ENCODE measurements around the gene COX5B.
A peak's percentile ranks its signal among the peaks of the same experiment; 100 is the strongest.

Gene COX5B

GRCh38 chr2:97653874-97654273 lies 8.0 kb downstream of the COX5B start:
- no peak overlapping the region for H3K4me3 ChIP-seq (ENCODE audit: low read depth, low read length)

- H3K4me3 ChIP-seq (ENCODE audit: low read depth, low read length) = no peak overlapping the region
Observed at GRCh38 chr2:97654309-97654708, 8.4 kb downstream of the COX5B start.

GRCh38 chr2:97654791-97655190 lies 8.9 kb downstream of the COX5B start:
- H3K4me3 ChIP-seq (ENCODE audit: low read depth, low read length) = no peak overlapping the region

GRCh38 chr2:97656129-97656755 lies 10.4 kb downstream of the COX5B start:
- H3K4me3 ChIP-seq (ENCODE audit: low read depth, low read length) = no peak overlapping the region

- no peak overlapping the region for H3K4me3 ChIP-seq (ENCODE audit: low read depth, low read length)
Observed at GRCh38 chr2:97656905-97657587, 11.2 kb downstream of the COX5B start.

GRCh38 chr2:97657986-97658690 lies 12.3 kb downstream of the COX5B start:
- no peak overlapping the region for H3K4me3 ChIP-seq (ENCODE audit: low read depth, low read length)

GRCh38 chr2:97658691-97659157 lies 12.9 kb downstream of the COX5B start:
- no peak overlapping the region for H3K4me3 ChIP-seq (ENCODE audit: low read depth, low read length)

- no peak overlapping the region for H3K4me3 ChIP-seq (ENCODE audit: low read depth, low read length)
Observed at GRCh38 chr2:97659256-97660043, 13.6 kb downstream of the COX5B start.

- H3K4me3 ChIP-seq (ENCODE audit: low read depth, low read length) = no peak overlapping the region
Observed at GRCh38 chr2:97660044-97660774, 14.3 kb downstream of the COX5B start.

GRCh38 chr2:97660775-97661389 lies 15.0 kb downstream of the COX5B start:
- no peak overlapping the region for H3K4me3 ChIP-seq (ENCODE audit: low read depth, low read length)

GRCh38 chr2:97661927-97662326 lies 16.1 kb downstream of the COX5B start:
- H3K4me3 ChIP-seq (ENCODE audit: low read depth, low read length) = no peak overlapping the region

- peak overlapping the region; percentile 84 for H3K4me3 ChIP-seq (ENCODE audit: low read depth, low read length)
Observed at GRCh38 chr2:97662386-97662894, 16.6 kb downstream of the COX5B start.

GRCh38 chr2:97662895-97663625 lies 17.2 kb downstream of the COX5B start:
- peak overlapping the region; percentile 84 for H3K4me3 ChIP-seq (ENCODE audit: low read depth, low read length)

- peak overlapping the region; percentile 84 for H3K4me3 ChIP-seq (ENCODE audit: low read depth, low read length)
Observed at GRCh38 chr2:97663626-97663961, 17.7 kb downstream of the COX5B start.

GRCh38 chr2:97663962-97664635 lies 18.2 kb downstream of the COX5B start, which contains the start of gene ACTR1B:
Gene ACTR1B (minus strand): TSS chr2:97664044. CDS start chr2:97663890, 154 bp downstream.
- peak within 1 kb of the TSS; percentile 84 for H3K4me3 ChIP-seq (ENCODE audit: low read depth, low read length)

- peak overlapping the region; percentile 58 for H3K4me3 ChIP-seq (ENCODE audit: low read depth, low read length)
Observed at GRCh38 chr2:97664636-97664970, 18.7 kb downstream of the COX5B start.

- no peak within 1 kb of the TSS for H3K4me3 ChIP-seq (ENCODE audit: low read depth, low read length)
Observed at GRCh38 chr2:97669448-97669847, 23.6 kb downstream of the COX5B start, which contains the start of gene C2orf92. Gene C2orf92 (plus strand): TSS chr2:97669713. CDS start chr2:97669789, 76 bp downstream.

- H3K4me3 ChIP-seq (ENCODE audit: low read depth, low read length) = no peak overlapping the region
Observed at GRCh38 chr2:97670471-97670870, 24.6 kb downstream of the COX5B start.

- H3K4me3 ChIP-seq (ENCODE audit: low read depth, low read length) = no peak overlapping the region
Observed at GRCh38 chr2:97671526-97671925, 25.7 kb downstream of the COX5B start.
